SKM-1 treated with dmso at 0.1 percent for 144 hours (cell line): ENCODE measurements around the gene APMAP.

ENCODE experiments used
- DNase-seq: peaks from one replicate; lab custom pipeline; 2025; ENCODE audit not compliant: unreplicated experiment; lab: John Stamatoyannopoulos, UW

Gene APMAP

DNA sequence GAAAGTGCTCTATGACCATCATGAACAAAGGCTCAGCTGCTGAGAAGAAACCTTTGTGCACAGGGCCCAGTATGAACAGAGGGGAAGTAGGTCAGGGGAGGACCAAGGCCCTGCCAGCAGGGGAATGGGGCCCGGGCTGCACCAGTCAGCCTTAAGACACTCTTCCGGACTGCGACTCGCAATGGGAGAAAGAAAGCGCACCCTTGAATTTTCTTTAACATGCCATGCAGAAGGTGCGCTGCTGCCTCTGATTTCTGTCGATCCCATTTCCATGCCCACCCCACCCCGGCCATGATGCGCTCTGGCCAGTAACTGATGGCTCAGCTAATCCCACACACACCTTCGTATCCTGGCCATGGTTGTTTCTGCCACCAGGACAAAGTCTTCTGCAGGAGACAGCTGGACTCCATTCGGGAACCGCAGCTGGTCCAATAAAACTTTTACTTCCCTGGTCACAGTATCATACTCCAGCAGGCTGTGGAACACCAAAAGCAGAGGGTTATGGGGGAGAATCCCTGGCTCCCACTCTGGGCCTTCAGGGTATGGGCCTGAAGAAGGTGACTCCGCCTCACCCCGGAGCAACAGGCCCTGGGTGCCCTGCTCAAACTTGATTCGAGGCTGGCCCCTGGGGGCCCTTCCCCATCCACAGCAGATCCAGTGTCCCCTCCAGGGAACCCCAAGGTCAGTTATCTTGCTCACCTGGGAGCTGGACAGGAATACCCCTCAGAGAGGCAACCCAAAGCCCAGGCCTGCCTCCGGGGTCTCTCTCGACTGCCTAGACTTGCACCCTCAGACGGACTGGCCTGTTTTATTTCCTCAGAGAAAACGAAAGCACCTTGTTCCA, 23.1 kb downstream of the APMAP start:
- DNase-seq: no peak

DNA sequence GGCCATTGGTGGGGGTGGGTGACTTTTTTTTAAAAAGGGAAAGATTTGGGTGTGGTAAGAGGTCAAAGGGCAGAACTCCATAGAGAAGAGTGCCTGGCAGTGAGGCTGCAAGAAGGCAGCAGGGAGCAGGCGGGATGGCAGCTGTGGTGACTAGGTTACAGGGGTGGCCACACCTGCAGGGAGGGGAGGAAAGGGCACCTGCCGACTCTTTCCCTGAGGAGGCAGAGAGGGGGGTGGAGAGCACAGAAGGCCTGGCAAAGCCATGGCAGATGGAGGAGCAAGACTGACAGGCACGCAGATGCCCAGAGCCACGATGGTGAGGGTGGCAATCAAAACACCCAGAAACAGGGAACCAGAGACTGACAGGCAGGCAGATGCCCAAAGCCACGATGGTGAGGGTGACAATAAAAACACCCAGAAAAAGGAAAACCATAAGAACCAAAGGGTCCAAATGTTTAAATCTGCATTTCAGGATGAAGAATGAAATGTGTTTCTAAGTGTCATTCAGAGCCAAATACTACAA, 24.2 kb downstream of the APMAP start:
- DNase-seq: no peak

DNA sequence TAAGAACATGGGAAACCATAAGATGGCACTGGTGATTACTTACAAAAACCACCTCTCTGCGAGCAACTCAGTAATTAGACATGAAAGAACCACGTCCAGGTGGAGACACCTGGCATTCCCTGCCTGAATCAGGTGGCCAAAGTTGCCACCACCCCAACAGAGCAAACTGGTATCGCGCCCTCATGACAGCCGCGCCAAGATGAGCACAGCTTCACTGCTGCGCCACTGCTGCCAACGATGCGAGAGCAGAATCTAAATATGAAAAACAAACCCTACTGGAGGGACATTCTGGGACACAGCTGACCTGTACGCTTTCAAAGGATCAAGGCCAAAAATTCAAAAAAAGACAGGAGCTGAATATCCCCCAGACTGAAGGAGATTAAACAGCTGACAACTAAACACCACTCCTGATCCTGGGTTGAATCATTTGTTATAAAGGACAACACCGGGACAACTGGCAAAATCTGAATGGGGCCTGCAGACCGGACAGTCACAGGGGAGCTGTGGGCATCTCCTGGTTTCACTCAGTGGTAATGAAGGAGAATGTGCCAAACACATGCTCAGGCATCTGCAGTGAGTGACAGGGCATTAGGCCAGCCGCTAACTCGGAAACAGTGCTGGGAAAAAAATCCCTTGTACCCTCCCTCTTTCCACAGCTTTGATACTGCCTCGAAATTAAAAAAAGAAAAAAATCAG, 26.1 kb downstream of the APMAP start:
- no peak for DNase-seq

DNA sequence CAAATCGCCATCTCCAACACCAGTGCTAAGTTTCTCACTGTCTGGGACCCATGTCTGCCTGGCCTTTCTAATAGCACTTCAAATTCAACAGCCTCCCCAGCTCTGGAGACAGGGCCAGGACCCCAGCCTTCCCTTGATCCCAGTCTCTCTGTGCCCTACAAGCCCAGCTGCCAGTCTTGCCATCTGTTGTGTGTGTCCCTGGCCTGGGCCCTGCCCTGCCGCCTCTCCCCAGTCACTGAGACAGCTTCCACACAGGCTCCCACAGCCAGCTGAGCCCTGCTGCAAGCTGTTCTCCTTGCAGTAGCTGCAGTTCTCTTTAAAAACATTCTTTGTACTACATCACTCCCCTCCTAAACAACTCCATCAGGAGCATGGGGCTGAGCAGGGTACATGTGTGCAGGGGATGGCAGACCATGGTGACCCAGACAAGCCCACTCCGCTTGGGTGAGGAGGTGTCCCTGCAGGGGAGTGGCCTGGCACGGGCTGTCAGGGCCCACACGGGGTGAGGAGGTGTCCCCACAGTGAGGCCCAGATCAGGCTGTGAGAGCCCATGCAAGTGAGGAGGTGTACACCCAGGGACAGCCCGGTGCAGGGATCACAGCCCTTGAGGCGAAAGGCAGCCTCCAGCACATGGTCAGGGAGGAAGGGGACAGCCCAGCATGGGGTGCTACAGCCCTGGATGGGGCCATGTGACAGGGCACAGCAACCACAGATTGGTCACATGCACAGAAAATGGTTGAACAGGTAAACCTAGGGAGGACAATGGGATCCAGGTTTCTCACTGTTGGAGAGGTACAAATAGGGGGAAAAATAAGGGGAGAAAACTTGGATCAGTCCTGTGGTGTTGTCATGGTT, 27.3 kb downstream of the APMAP start:
- DNase-seq: no peak

DNA sequence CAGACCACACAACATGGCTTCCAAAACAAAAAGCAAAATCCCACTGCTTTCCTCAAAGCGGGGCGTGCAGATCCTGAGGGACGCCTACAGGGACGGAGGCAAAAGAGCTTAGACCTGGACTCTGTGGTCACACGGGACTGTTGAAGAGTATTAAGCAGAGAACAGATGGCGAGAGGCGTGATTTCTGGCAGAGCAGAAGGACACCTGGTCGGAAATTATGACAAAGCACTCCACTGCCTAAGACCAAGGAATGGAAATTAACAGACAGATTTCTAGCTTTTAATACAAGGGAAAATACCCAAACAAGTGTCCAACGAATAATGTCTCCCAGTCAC, 28.1 kb downstream of the APMAP start:
- no peak for DNase-seq

DNA sequence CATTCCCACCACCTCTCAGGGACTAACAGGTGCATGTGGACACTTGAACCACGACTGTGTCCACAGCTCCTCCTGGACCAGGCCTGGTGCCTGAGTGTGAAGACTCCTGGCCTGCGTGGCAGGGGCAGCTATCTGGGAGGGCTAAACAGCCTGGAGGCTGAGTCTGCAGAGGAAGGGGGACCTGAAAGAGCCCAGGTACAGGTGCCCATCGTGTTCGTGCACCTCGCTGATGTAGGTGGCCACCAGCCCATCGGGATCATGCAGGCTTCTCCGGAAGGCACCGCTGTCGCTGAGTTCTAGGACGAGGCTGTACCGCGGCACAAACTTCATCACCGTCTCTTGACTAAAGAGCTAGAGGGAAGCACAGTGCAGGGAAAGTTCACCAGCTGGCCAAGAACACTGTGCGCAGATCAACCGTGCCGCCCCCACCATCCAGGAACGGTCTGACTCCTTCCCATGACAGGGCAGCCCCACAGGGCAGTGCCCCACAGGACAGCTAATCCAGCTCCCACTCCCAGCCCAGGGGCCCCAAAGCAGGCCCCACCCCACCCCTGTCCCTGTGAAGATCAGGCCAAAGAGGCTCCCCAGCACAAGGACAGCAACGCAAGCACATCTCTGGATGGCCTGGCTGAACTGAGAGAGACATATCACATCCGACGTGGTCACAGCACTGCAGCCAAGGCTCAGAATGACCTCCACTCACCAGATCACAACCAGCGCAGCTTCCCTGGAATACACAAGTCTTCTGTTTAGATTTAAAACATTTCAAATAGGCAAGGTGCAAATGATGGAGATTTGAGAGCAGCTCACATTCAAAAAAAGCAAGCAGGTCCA, 28.7 kb downstream of the APMAP start:
- no peak for DNase-seq

DNA sequence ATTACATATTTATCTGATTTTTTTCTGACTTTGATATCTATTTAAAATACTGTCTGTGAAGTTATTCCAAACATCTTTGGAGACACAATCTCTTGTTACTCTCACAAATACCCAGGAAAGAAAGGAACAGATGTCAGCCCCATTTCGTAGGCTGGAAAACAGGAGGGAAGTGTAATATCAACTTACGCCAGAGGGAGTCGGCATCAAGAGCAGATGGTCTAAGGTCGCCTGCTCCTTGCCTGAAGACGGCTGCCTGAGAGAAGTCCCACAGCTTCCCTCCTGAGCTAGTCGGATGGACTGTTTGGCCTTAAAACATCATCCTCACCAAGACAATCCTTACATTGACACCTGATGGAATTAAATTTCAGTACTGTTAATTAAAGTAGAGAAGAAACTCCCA, 30.0 kb downstream of the APMAP start:
- no peak for DNase-seq

DNA sequence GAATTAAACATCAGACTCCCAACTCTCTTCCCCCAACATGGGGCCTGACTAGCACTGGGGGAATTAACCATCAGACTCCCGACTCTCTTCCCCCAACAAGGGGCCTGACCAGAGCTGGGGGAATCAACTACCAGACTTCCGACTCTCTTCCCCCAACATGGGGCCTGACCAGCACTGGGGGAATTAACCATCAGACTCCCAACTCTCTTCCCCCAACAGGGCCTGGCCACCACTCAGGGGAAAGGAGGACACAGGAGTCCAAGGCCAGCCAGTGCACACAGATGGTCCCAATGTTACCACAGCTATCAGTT, 30.4 kb downstream of the APMAP start:
- DNase-seq: no peak

DNA sequence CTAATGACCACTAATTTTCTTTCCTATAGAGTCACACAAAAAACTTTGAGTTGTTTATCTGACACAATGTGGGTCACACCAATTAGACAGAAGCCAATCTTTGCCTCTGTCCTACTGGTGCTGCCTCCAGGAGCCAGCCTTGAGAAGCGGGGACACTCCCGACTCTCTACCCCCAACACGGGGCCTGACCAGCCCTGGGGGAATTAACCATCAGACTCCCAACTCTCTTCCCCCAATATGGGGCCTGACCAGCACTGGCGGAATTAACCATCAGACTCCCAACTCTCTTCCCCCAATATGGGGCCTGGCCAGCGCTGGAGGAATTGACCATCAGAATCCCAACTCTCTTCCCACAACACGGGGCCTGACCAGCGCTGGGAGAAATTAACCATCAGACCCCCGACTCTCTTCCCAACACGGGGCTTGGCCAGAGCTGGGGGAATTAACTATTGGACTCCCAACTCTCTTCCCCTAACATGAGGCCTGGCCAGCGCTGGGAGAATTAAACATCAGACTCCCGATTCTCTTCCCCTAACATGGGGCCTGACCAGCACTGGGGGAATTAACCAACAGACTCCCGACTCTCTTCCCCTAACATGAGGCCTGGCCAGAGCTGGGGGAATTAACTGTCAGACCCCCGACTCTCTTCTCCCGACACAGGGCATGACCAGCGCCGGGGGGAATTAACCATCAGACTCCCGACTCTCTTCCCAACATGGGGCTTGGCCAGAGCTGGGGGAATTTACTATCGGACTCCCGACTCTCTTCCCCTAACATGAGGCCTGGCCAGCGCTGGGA, 31.0 kb downstream of the APMAP start:
- DNase-seq: no peak

DNA sequence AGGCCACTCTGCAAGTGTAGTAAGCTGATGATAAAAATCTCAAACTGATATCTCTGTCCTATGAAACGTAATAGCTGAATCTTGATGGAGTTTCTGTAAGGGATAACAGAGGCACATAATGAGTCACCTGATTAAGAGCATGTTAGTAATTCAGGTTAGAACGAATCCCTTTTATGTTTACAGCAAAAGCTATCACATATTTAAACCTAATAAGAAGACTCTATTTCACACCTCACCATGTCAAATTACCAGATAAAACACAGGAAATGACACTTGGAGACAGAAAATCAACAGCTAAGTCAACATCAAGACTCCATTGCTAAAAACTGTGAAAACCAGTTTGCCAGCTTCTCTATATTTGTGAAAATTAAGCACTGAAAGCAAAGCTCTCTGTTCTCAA, 31.7 kb downstream of the APMAP start:
- DNase-seq: no peak

DNA sequence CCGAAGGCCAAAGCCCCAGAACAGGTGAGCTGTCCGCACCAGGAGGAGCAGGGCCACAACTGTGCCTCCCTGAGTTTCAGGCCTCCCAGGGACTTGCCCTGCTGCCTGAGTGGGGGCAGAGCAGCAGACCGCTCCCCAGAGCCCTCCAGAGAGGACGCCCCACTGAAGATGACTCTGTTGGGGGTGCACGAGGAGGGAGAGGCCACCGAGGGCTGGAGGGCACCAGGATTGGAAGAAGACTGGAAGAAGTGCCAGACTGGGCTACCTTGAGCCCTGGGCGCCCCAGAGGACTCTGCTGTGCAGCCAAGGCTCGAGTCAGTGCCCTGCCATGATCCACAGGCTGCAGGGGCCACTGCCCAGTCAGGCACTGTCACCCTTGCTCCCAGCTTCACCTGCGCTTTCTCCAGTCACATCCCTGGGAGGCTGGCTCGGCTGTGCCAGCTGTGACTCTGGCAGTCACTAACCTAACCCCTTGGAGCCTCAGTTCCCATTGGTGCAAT, 32.2 kb downstream of the APMAP start:
- DNase-seq: no peak

DNA sequence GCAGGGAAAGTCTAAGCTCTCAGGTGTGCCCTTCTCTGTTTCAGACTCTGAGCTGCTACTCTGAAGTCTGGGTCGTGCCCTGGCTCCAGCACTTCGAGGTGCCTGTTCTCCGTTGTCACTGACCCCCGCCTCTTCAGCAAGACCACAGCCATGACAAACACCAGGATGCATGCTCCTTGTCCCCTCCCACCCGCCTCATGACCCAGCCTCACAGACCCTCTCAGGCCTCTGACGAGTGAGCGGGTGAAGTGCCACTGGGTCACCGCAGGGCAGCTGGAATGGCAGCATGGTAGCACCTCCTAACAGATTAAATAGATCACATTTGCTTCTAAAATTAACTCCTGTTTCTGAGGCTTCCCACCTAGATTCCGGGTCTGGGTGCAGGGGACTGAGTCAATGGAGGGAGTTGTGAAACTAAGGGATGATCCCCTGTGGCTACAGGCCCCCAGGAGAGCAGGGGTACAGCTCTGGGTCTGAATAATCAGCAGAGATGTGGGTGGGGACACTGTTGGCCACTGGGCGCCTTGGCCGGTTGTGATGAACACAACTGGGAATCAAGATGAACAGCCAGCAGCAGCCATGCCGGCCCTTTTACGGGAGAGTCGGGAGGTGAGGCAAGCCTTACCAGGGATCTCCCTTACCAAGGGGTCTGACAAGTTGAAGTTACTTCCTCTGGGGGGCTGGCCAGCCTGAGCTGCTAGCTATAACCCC, 32.8 kb downstream of the APMAP start:
- no peak for DNase-seq

DNA sequence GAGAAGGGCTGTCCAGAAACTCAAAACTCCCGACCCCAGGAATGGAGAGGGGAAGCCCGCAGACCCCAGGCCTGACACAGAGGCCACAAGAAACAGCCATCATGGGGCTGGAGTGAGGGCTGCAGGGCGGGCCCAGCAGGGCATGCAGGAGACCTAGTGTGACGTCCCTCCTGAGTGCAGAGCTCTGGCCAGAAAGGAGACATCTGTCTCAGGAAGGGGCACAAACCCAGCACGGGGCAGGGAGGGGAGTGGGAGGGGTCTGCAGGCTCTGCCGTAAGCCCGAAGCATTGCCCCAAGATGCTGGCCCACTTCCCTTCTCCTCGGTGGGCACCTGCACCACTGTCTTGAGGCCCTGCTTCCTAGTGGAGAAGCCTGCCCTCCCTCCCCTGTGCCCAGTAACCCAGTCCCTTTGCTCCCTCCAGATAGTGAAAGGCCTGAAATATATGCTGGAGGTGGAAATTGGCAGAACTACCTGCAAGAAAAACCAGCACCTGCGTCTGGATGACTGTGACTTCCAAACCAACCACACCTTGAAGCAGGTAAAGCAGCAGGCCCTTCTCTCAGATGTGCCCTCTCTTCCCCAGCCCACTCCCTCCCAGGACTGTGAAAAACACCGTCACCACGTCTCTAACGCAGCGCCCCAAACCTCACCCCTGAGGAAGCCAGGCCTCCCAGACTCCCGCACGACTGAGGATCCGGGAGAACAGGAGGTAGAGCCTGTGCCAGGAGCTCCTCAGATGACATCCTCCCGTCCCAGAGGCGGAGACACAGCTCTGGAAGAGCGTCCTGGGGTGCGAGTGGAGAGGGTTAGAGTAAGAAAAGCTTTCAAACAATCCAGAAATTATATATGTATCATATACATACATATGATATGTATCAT, 33.8 kb downstream of the APMAP start:
- DNase-seq: no peak

DNA sequence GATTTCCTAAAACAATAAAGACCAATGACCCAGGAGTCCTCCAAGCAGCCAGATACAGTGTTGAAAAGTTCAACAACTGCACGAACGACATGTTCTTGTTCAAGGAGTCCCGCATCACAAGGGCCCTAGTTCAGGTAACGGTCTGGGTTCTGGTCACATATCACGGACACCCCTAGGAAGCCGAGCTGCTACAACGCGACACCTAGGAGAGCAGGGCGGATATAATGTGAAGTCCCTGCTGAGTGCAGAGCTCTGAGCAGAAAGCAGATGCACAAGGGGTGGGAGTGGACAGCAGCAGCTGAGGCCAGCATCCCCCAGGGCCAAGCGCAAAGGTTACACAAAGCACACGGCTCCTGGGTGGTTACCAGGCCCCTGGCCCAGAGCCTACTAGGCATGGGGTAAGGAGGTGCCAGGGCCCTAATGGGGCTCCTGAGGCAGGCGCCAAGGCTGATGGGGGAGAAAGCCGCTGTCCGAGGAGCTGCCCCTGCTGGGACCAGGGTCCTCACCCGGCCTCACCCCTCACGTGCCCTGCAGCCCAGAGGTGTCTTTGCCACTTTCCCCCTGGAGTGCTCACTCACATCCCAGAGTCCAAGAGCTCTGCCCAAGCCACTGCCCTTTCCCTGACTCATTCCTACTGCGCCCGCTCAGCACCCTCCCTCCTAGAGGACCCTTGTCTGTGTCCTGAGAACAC, 35.1 kb downstream of the APMAP start:
- no peak for DNase-seq

DNA sequence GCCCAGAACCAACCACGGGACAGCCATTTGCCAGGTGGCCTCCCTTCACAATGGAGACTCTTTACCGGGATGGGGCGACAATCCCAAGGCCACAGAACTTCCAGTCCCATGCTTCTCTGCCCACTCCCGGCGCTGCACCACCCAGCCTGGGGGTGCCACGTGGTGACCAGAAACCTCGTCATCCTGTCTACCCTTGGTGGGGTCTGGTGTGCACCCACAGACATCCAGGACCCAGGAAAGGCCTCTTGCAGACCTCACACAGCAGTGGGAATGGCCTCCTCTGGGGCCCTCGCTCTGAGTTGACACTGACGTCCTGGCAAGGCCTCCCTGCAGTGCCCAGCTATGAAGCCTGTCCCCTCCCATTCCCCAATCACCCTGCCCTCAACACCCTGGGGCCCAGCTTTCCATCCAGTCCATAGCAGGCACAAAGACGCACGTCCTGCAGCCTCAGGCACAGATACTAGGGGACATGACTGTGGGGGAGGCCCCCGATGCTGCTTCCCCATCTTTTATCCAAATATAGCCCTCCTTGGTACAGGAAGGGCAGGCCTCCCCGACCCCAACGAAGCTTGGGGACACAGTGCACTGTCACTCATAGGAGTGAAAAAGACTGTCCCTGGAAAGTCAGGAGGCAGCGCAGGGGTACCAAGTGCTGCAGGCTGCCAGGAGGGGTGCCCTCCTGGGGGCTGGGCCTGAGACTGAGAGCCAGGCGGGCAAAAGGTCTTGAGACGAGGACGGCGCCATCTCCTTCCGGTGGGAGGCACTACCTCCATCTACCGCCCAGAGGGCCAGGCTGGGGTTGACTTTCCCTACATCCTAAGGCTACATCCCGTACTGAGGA, 36.3 kb downstream of the APMAP start:
- no peak for DNase-seq

DNA sequence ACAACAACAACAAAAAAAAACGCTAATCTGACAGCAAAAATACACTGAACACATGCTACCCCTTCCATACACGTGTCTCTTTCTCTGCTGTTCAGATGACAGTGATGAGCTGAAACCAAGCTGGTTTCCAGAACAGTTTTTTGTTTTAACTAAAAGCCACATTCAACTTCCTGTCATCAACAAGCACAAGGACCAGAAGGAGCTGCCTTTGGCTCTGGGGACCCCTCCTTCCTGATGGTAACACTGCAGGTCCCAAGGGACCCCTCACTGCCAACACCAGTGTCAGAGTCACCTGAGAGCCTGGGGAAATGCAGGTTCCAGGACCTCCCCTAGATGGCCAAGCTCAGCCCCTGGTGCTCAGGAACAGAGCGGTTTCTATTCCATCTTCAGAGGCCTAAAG, 37.5 kb downstream of the APMAP start:
- DNase-seq: no peak

DNA sequence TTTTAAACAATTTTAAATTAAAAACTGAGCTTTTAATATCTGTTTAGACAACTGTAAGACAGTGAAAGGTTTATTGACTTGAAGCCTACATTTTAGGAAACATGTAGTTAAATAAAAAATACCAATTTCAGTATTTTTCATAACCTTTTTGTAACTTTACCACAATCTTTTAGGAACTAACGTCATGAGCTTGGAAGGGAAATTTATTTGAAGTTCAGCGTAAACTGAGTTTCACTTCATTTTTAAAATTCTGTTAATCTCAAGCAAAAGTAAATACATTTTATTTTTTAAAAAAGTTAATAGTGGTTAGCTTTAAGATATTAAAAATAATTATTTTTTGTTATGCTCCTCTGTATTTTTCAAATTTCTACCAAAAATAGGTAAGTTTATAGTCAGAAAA, 38.0 kb downstream of the APMAP start:
- DNase-seq: no peak
